Stimulated activated CD4-positive, alpha-beta T cell treated with anti-CD3 and anti-CD28 coated beads, Interleukin-4, amount 100 ng/mL, for 1 hour (primary cell): ENCODE measurements around the gene MRPL14.
"Not testable (repeated sequence)": the region's sequence is repeated elsewhere in the genome, so short reads cannot be mapped to it uniquely, and the experiment has no call there.

Experiments
- DNase-seq: peaks from one replicate; pipeline ENCODE4 v3.0.0-alpha.2; 2020

The MRPL14 gene

GRCh38 chr6:44096612-44097011 lies 30.6 kb downstream of the MRPL14 start:
- DNase-seq, result peak; percentile 73

DNA sequence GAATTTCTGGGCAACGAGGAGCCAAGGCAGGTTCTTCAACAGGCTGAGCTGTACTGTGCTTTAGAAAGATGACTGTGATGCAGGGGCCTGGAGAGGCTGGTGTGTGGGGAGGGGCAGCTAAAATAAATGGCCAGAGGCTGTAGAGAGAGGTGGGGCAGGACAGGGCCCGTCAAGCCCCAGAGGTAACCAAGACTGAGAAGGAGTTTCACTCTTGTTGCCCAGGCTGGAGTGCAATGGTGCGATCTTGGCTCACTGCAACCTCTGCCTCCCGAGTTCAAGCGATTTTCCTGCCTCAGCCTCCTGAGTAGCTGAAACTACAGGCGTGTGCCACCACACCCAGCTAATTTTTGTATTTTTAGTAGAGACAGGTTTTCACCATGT lies 32.0 kb downstream of the MRPL14 start:
- DNase-seq, result not testable (repeated sequence)

DNA sequence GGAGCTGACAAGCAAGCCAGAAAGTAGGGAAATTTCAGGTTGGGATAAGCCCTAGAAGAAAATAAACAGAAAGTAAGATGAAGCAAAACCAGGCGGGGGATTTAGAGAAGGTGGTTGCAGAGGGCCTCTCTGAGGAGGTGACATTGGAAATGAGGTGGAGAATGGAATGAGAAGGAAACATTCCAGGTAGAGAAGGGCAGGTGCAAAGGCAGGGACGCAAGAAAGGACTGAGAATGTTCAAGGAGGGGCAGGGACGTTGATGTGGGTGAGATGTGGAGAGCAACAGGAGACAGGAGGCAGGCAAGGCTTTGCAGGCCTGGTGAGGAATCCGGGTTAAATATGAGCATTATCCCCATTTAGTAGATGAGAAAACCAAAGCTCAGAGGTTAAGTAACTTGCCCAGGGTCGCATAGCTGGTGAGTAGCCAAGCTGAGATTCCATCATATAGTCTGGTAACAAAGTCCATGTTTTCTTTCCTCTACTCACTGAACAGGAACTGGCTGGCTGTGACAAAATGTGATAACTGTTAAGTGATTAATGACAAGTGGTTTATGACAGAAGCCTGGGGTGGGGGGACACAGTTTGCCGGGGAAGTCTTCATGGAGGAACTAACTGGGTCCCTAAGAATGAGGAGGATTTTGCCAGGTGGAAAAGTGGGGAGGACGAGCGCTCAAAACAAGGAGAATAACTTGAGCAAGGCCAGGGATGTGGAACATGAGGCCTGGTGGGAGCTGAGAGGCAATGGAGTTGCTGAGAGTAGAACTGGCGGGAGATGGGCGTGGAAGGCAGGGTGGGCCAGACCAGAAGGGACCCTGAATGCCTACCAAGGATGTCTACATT lies 32.6 kb downstream of the MRPL14 start:
- no peak for DNase-seq

DNA sequence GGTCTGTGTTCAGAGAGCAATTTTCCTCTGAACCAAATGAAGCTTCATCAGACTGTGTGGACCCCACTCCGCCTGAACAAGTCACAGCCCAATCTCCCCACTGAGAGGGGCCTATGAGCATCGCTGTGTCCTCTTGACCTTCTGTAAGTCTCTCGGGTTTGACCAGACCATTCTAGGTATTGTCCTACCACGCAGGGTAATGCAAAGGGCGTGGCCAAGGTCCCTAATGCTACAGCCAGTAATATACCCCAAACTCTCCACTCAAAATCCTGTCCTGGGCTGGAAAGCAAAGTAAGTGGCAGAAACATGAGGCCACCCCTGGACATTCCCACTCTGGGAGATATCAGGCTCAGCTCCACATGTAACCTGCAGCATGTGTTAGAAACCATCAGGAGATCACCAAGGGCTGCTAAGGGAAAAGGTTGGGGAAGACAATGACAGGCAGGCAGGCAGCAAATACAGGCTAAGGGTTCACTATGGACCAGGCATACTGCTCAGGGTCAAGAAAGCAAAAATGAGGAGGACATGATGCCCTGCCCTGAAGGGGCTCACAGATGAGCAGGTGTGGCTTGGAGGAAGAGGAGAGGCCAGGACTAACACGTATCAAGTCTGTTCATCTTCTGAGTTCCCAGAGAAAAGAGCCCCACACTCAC lies 33.4 kb downstream of the MRPL14 start:
- no peak for DNase-seq

GRCh38 chr6:44093066-44093465 lies 34.2 kb downstream of the MRPL14 start:
- DNase-seq, result no peak

GRCh38 chr6:44091981-44092884 lies 35.0 kb downstream of the MRPL14 start:
- no peak for DNase-seq

DNA sequence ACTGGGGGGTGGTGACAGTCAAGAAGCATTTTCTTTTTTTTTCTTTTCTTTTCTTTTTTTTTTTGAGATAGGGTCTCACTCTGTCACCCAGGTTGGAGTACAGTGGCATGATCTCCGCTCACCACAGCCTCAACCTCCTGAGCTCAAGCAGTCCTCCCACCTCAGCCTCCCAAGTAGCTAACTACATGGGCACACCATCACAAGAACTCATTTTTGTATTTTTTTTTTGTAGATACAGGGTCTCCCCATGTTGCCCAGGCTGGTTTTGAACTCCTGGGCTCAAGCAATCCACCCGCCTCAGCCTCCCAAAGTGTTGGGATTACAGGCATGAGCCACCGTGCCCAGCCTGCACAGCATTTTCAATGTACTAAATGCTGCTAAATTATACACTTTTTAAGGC lies 35.9 kb downstream of the MRPL14 start:
- DNase-seq, result not testable (repeated sequence)

DNA sequence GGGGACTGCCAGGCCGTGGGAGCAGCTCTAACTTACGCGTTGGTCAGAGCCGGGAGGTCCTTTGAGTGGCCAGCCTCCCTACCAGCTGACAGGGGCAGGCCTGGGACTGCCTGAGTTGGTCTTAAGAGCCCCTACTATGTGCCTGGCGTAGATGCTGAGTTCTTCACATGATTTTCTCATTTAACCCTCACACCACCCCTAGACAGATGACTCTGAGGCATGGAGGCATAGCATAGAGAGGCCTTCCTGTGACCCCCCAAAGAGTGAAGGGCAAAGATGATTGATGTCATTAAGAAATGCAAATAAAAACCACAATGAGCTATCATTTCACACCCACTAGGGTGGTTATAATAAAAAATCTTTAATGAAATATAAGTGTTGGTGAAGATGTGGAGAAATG lies 36.8 kb downstream of the MRPL14 start:
- no peak for DNase-seq

DNA sequence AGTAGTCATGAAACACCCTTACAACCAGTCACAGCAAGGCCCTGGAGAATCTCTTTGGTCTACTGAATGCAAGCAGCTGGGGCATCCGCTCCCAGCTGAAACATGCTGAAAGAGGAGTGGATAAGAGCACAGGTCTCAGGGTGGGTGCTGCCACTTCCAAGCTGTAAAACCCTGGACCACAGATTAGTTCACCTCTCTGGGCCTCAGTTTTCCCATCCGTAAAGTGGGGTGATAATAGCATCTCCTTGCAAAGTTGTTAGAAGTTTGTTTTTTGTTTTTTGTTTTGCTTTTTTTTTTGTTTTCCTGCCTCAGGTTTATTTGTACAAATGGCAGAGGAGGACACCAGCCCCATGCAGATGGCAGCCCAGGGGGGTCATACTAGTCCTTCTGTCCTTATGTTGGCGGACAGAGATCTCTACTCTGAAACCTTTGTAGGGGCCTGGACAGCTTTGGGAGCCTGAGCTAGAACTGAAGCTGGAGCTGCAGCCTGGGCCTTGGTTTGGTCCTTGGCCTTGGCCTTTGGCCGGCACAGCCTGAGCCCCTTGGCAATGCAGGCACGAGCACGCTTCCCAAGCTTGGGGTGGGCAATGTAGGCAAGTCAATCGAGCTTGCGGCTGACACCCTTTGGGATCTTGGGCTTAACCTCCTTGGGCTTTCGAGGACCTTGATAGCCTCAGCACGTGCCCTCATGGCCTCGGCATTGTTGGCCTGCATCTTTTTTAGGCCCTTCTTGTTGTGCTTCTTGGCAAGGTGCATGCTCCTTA lies 38.2 kb downstream of the MRPL14 start:
- no peak for DNase-seq

GRCh38 chr6:44087623-44088022 lies 39.6 kb downstream of the MRPL14 start:
- no peak for DNase-seq

- no peak for DNase-seq
Measured at GRCh38 chr6:44086931-44087574, 40.2 kb downstream of the MRPL14 start.

GRCh38 chr6:44085219-44085618 lies 42.0 kb downstream of the MRPL14 start:
- no peak for DNase-seq

DNA sequence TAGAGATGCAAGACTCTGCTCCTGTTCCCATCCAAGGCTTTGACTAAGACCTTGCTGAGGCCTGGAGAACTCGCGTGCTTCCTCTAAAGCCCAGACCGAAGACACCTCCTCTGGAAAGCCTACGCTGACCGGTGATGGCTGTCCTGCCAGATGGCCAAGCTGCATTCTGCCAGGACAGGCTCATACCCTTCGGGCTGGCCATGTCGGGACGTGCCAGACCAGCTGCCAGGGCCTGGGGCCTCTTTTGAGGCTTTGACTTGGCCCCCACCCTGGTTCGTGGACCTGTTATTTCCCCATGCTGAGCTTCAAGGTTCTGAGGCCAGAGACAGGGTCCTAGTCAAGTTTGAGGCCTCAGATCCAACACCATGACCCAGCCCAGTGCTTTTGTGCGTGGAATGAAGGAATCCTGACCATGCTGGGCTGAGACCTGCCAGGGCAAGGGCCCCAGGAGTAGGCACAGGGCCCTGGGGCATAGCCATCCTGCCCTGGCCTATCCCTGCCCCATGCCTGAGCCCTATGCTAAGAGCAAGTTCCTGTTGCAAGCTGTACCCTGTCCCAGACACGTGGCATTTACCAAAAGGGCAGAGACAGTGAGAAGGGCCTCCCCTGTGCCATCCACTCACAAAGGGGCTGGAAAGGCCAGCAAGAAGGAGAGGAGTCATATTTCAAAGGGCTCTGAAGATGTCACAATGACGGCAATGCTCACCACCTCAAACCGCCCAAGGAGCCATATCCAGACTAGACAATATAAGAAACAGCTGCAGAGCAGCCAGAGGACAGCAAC lies 42.8 kb downstream of the MRPL14 start:
- DNase-seq, result no peak

DNA sequence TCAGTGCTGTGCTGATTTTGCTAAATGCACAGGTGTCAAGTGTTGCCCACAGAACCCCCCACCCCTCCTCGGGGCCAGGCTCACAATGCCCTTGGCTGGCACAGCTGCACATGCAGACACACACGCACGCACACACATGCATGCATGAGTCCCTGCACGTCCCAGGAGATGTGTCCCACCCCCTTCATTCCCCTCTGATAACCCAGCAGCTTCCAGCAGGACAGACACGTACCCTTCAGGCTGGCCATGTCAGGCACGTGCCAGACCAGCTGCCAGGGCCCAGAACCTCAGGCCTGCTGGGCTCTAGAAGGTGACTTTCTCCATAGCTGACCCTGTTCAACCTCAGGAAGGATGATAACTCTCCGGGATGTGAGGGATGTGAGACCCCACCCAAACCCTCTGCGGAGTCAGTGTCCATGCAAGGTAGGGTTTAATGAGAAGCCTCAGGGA lies 44.4 kb downstream of the MRPL14 start:
- DNase-seq, result no peak

DNA sequence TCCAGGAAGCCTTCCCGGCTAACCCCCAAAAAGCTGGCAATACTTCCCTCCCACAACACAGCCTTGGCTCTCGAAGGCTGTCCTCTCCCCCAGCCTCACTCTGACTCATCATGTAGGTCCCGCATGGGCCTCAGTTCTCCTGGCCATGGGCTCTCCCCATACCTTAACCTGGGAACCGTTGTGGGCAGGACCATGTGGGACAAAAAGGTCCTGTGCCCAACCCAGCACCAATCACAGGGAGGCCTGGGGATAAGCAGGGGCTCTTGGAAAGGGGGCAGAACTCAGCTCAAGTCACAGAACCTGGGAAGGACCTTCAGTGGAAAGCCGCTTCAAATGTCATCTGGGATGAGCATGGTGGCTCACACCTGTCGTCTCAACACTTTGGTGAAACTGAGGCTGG lies 45.5 kb downstream of the MRPL14 start:
- DNase-seq, result no peak

- no peak for DNase-seq
Measured at GRCh38 chr6:44080561-44081521, 46.4 kb downstream of the MRPL14 start.

DNA sequence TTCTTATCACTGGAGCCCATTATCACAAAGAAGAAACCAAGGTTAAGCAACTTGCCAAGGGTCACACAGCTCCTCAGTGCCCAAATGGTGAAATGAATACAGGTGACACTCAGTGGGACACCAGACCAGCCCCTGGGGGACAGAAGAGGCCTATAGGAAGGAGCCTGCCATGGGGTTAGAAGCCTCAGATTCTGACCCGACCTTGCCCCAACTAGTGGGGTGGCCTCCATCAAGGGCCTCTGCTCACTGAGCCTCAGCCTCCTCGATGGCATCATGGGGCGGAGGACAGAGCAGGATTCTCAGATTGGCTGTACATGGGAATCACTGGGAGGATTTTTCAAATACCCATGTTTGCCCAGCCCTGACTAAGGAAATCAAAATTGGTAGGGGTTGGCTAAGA lies 47.6 kb downstream of the MRPL14 start:
- no peak for DNase-seq

DNA sequence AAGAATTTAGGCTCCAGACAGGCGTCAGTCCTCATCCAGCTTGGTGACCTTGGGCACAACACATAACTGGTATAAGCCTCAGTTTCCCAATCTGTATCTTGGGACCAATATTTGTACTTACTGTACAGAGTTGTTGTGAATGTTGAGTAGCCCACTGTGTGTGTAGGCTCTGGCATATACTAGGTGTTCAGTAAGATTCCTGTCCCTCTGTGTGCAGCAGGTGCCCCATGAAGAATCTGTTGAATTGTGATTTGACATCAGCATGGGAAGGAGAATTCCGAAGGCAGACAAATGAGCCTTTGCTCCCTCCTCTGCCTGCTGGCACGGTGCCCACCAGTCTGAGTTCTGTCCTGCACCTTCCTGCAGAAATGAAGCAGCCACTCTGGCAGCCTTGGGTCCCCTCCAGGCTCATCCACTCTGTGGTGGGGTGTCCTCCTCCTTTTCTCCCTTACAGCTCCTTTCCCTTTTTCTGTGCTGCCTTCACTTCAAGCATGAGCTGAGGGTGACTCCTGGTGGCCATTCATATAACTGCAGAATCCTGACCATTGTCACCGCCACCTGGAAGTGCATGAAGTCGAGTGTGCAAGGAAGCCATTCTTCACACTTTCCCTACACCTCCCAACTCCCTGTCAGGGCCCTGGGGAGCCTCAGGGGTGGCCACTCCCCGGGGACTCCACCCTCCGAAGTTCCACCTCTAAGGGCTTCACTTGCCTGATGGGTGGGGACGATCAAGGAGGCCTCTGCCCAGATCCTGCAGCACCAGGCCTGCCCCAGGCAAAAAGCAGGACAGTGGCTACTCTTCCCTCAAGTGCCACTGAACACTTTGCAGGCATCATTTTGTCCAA lies 48.2 kb downstream of the MRPL14 start:
- DNase-seq, result peak; percentile 57

- no peak for DNase-seq
Measured at GRCh38 chr6:44078219-44078826, 48.9 kb downstream of the MRPL14 start.
